HUES6 (cell line): ENCODE measurements around the gene SMC1B.
"Not testable (repeated sequence)": the region's sequence is repeated elsewhere in the genome, so short reads cannot be mapped to it uniquely, and the experiment has no call there.

ENCODE experiments used
- H3K27ac ChIP-seq: 2 replicates; pipeline ENCODE4 v1.7.0; 2013; ENCODE audit warnings: low read depth, mild to moderate bottlenecking, low read length, inconsistent platforms
- H3K27me3 ChIP-seq: 2 replicates; pipeline ENCODE4 v1.6.1; 2013; ENCODE audit warnings: low read length; ENCODE audit not compliant: control insufficient read depth, insufficient read depth
- H3K36me3 ChIP-seq: 2 replicates; pipeline ENCODE4 v1.6.1; 2013; ENCODE audit warnings: low read length; ENCODE audit not compliant: control insufficient read depth, insufficient read depth
- H3K4me1 ChIP-seq: 2 replicates; pipeline ENCODE4 v1.6.1; 2013; ENCODE audit warnings: low read length; ENCODE audit not compliant: control insufficient read depth, insufficient read depth
- H3K4me3 ChIP-seq: 2 replicates; pipeline ENCODE4 v1.5.1; 2013; ENCODE audit warnings: low read depth, low read length
- H3K9ac ChIP-seq: one replicate; pipeline ENCODE4 v1.6.1; 2013; ENCODE audit warnings: mild to moderate bottlenecking, low read length
- H3K9me3 ChIP-seq: 2 replicates; pipeline ENCODE4 v1.6.1; 2013; ENCODE audit warnings: low read depth, low read length; ENCODE audit not compliant: control insufficient read depth, insufficient read depth

The SMC1B gene

GRCh38 chr22:45453764-45454163 lies 40.4 kb upstream of the SMC1B start:
- H3K36me3 ChIP-seq, result no peaks in the 10 kb centered on the region
- H3K9ac ChIP-seq, result no peak overlapping the region
- H3K27me3 ChIP-seq, result no peaks in the 10 kb centered on the region
- H3K4me1 ChIP-seq, result no peaks in the 10 kb centered on the region
- no peaks in the 10 kb centered on the region for H3K9me3 ChIP-seq
- H3K27ac ChIP-seq, result no peak overlapping the region
- H3K4me3 ChIP-seq, result no peak overlapping the region

- Histone ChIP-seq H3K4me3 (no peak overlapping the region), H3K27ac (no peak overlapping the region), H3K36me3 (no peaks in the 10 kb centered on the region), H3K4me1 (no peaks in the 10 kb centered on the region), H3K9ac (no peak overlapping the region), H3K27me3 (no peaks in the 10 kb centered on the region), H3K9me3 (no peaks in the 10 kb centered on the region)
These were observed 39.4 kb upstream of the SMC1B start for GRCh38 chr22:45452565-45453379.

- Histone ChIP-seq H3K9me3 (no peaks in the 10 kb centered on the region), H3K9ac (no peak overlapping the region), H3K4me1 (no peaks in the 10 kb centered on the region), H3K27me3 (no peaks in the 10 kb centered on the region), H3K4me3 (no peak overlapping the region), H3K27ac (no peak overlapping the region), H3K36me3 (no peaks in the 10 kb centered on the region)
These were observed 38.6 kb upstream of the SMC1B start for GRCh38 chr22:45451972-45452371.

- Histone ChIP-seq H3K4me3 (no peak overlapping the region), H3K9ac (no peak overlapping the region), H3K27me3 (no peaks in the 10 kb centered on the region), H3K36me3 (no peaks in the 10 kb centered on the region), H3K4me1 (no peaks in the 10 kb centered on the region), H3K27ac (no peak overlapping the region), H3K9me3 (no peaks in the 10 kb centered on the region)
These were observed 37.7 kb upstream of the SMC1B start for GRCh38 chr22:45450921-45451651.

- Histone ChIP-seq H3K36me3 (no peaks in the 10 kb centered on the region), H3K9me3 (no peaks in the 10 kb centered on the region), H3K4me1 (no peaks in the 10 kb centered on the region), H3K9ac (no peak overlapping the region), H3K4me3 (no peak overlapping the region), H3K27me3 (no peaks in the 10 kb centered on the region), H3K27ac (no peak overlapping the region)
These were observed 36.8 kb upstream of the SMC1B start for GRCh38 chr22:45450101-45450785.

- H3K27ac ChIP-seq, H3K27me3 ChIP-seq, H3K36me3 ChIP-seq, H3K4me1 ChIP-seq, H3K4me3 ChIP-seq, H3K9ac ChIP-seq, H3K9me3 ChIP-seq: not testable (repeated sequence)
These were observed 36.0 kb upstream of the SMC1B start for GRCh38 chr22:45449442-45449841.

GRCh38 chr22:45448431-45448830 lies 35.0 kb upstream of the SMC1B start:
- Histone ChIP-seq H3K4me1 (peaks cover 3% of the 10 kb centered on the region; the same call in 1 of the 2 replicates), H3K27me3 (no peaks in the 10 kb centered on the region), H3K4me3 (no peak overlapping the region)

GRCh38 chr22:45447596-45447995 lies 34.2 kb upstream of the SMC1B start:
- not testable (repeated sequence) for H3K4me1 ChIP-seq, H3K27me3 ChIP-seq, H3K36me3 ChIP-seq, H3K9ac ChIP-seq, H3K9me3 ChIP-seq, H3K27ac ChIP-seq, H3K4me3 ChIP-seq

More at GRCh38 chr22:45448431-45448830, 35.0 kb upstream of the SMC1B start:
- Histone ChIP-seq H3K36me3 (no peaks in the 10 kb centered on the region), H3K9ac (no peak overlapping the region), H3K27ac (no peak overlapping the region), H3K9me3 (no peaks in the 10 kb centered on the region)

GRCh38 chr22:45446216-45446615 lies 32.8 kb upstream of the SMC1B start:
- Histone ChIP-seq H3K27ac (no peak overlapping the region), H3K9ac (no peak overlapping the region), H3K4me1 (peaks cover 3% of the 10 kb centered on the region; the same call in 1 of the 2 replicates), H3K4me3 (no peak overlapping the region), H3K27me3 (no peaks in the 10 kb centered on the region), H3K36me3 (no peaks in the 10 kb centered on the region), H3K9me3 (no peaks in the 10 kb centered on the region)

GRCh38 chr22:45445031-45445710 lies 31.8 kb upstream of the SMC1B start:
- Histone ChIP-seq H3K27ac (no peak overlapping the region), H3K4me3 (no peak overlapping the region), H3K36me3 (no peaks in the 10 kb centered on the region), H3K9me3 (no peaks in the 10 kb centered on the region), H3K4me1 (peaks cover 3% of the 10 kb centered on the region; the same call in 1 of the 2 replicates), H3K9ac (no peak overlapping the region), H3K27me3 (no peaks in the 10 kb centered on the region)
